ENCODE results near the gene ABLIM2.

ABLIM2 gene

DNA sequence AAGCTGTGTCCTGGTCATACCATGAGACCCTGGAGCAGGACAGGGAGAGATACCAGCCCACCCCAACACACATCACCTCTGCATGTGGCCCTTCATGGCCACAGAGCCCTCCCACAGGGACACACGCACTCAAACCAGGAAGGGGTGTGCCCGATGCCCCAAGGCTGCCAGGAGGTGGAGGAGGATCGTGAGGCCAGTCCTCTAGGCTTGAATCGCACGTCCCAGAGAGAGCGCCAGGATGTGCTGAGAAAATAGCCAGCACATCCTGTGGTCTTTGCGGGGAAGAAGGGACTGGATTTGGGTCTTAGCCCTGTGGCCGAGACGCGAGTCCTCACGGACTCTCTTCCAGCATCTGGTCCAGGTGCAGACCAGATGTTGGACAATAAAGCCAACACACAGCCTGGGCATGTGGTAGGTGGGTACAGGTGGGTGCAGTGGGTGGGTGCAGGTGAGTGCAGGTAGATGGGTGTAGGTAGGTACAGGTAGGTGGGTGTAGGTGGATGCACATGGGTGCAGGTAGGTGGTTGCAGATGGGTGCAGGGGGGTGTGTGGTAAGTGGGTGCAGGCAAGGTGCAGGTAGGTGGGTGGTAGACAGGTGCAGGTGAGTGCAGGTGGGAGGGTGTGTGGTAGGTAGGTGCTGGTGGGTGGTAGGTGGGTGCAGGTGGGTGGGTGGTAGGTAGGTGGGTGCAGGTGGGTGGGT lies 124.6 kb downstream of the ABLIM2 start:
- no peak overlapping the region for H3K4me3 ChIP-seq (ENCODE audit: low read depth, low read length)
- no peak for TF ChIP-seq CTCF (IDR thresholded peaks at IDR 0.05; ENCODE audit: low read depth, low read length)

- TF ChIP-seq CTCF (IDR thresholded peaks at IDR 0.05; ENCODE audit: low read depth, low read length) = no peak
- no peak overlapping the region for H3K4me3 ChIP-seq (ENCODE audit: low read depth, low read length)
Measured at GRCh38 chr4:8033067-8033755, 125.4 kb downstream of the ABLIM2 start.

DNA sequence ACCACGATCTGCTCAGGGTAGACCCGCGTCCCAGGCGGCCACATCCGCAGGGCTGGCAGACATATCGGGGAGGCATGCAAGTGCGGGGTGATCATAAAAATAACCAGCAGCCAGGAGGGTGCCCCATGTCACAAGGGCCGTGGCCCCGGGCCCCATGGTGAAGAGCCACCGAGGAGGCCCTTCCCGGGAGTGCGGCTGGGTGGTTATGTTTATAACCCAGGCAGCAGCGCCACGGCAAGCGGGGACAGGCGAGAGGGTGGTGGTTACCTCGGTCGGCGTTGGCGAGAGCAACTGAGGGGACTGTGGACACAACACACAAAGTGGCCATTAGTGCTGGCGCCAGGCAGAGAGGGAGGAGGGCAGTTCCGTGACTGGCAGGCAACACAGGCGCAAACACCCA lies 126.2 kb downstream of the ABLIM2 start:
- no peak overlapping the region for H3K4me3 ChIP-seq (ENCODE audit: low read depth, low read length)
- TF ChIP-seq CTCF (IDR thresholded peaks at IDR 0.05; ENCODE audit: low read depth, low read length) = no peak

GRCh38 chr4:8030121-8030781 lies 128.4 kb downstream of the ABLIM2 start:
- TF ChIP-seq CTCF (IDR thresholded peaks at IDR 0.05; ENCODE audit: low read depth, low read length) = no peak
- no peak overlapping the region for H3K4me3 ChIP-seq (ENCODE audit: low read depth, low read length)

DNA sequence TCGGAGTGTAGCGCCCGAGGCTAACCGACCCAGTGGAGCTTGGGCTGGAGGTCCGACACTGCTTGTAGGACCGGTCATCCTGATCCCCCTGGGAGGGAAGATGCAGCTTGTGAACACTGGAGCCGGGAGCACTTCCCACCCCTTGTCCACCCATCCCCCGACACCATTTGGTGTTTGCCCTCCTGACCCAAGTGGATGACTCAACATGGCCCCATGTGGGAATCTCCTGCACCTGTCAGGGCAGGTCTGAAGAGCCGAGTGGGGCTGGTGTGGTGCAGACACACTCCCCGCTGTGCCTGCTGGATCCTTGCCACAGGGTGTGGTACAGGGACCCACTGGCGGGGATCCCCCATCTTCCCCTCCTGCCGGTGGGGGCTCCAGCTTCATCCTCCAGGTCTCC lies 128.9 kb downstream of the ABLIM2 start:
- no peak for TF ChIP-seq CTCF (IDR thresholded peaks at IDR 0.05; ENCODE audit: low read depth, low read length)

DNA sequence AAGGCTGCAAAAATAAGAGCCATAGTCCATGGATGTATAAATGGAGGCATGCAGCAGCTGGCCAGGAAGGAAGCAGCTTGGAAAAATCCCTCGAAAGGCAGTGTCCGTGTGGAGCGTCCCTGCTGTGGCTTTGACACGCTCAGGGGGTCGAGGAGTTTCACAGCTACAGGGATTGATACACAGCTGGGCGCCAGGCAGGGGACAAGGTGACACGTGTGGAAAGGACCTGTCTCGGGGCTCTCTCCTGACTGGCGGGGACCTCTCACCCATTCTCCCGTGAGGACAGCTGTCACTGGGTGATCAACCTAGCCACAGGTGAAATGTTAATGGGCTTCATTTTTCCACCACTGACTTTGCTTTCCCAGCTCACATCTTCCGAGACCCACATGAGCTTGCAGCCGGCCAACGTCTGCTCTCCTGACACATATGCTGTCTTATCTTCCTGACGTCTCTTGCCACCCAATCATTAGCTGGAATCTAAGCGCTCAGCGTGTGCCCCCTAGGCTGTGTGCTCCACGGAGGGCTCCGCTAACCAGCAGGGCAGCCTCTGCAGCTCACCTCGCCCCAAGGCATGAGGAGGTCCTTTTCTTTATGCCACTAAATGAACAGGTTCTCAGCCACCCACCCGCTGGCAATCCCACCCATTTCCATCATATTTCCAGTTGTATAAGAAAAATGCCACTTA lies 129.6 kb downstream of the ABLIM2 start:
- no peak overlapping the region for H3K4me3 ChIP-seq (ENCODE audit: low read depth, low read length)
- no peak for TF ChIP-seq CTCF (IDR thresholded peaks at IDR 0.05; ENCODE audit: low read depth, low read length)

More for the DNA sequence above, 128.9 kb downstream of the ABLIM2 start:
- H3K4me3 ChIP-seq (ENCODE audit: low read depth, low read length) = no peak overlapping the region
